ENCODE results near the gene COL24A1.
"Not testable (repeated sequence)": the region's sequence is repeated elsewhere in the genome, so short reads cannot be mapped to it uniquely, and the experiment has no call there.

The COL24A1 gene

DNA sequence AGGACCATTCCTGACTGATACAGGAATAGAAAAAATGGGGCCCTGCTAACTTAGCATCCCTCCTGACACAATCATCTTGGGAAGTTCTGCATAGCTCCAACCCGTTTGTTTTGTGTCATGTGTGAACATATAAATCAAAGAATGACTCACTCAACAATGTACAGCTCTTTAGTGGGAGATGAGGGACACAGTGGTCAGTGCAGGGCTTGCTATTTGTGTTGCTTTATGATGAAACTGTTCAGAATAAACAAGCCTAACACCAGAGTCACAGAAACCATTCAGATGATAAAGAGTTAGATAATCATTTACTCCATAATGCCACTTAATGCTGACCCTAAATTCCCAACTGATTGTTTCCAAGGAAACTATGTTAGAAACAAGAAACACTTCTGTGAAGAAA lies 294.1 kb downstream of the COL24A1 start:
- Mint-ChIP-seq H3K9me3 (peaks cover 0 to 2% of the 10 kb centered on the region in 2 donors), H3K4me1 (ENCODE audit: low read depth in 2 of 2) (no peaks in the 10 kb centered on the region), H3K4me3 (no peak overlapping the region), H3K27me3 (no peaks in the 10 kb centered on the region), H3K36me3 (ENCODE audit: insufficient read depth) (no peaks in the 10 kb centered on the region), H3K27ac (no peak overlapping the region)
- no peak for ATAC-seq (replicated peaks)
- no peak for DNase-seq

DNA sequence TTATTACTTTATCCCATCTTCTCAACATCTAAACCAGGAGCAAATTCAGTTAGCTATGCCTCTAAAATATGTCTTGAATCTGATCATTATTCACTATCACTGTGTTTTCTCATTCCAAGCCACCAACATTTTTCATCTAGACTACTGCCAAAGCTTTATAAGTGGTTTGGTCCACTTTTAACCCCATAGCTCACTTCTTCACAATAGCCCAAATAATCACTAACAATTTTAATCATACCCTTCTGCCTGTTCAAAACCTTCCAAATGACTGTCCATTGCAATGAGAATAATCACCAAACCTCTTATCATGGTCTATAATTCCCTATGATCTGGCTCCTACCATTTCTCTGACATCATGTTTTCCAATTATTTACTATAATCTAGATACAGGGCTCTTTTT lies 298.6 kb downstream of the COL24A1 start:
- Mint-ChIP-seq H3K4me1 (ENCODE audit: low read depth in 2 of 2) (no peaks in the 10 kb centered on the region), H3K4me3 (no peak overlapping the region), H3K27me3 (no peaks in the 10 kb centered on the region), H3K27ac (no peak overlapping the region), H3K9me3 (peaks cover 0 to 2% of the 10 kb centered on the region in 2 donors), H3K36me3 (ENCODE audit: insufficient read depth) (no peaks in the 10 kb centered on the region)
- no peak for ATAC-seq (replicated peaks)
- no peak for DNase-seq

DNA sequence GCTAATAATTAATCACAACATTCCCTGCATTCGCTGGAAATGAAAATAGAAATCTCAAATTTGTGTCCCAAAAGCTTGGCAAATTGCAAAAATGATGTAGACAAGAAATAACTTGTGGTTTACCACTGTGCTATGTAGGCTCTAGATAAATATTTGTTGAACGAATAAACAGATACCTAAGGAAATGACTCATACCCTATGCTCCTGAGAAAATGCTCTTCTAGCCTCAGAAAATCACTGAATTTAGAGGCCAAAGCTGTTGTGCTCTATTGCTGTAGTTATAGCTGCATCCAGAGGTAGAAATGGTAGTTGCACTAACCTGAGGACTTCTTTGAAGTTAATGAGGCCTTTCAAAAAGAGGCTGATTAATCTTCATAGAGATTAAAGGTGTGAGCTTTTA lies 306.3 kb downstream of the COL24A1 start:
- H3K4me1 Mint-ChIP-seq (ENCODE audit: low read depth in 2 of 2) = no peaks in the 10 kb centered on the region
- H3K27ac Mint-ChIP-seq = no peak overlapping the region
- ATAC-seq (replicated peaks) (no peak), DNase-seq (no peak)
- no peak overlapping the region for H3K4me3 Mint-ChIP-seq
- no peaks in the 10 kb centered on the region for H3K9me3 Mint-ChIP-seq
- H3K27me3 Mint-ChIP-seq = no peaks in the 10 kb centered on the region
- H3K36me3 Mint-ChIP-seq (ENCODE audit: insufficient read depth) = no peaks in the 10 kb centered on the region

DNA sequence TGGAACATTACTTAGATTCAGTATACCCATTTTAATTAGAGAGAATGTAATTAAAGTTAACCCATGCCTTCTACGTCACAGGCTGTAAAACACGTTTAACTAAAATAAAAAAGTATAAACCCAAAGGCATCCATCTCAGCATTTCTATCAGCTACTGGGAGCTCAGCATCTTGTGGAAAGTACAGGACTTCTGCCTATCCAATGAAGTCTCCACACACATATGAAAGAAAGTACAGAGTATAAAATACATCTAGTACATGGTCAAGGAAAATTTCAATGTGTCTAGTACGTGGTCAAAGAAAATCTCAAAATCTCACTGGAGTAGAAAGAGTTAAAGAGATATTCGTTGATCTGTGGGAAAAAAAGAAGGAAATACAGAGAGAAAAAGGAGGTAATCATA lies 306.9 kb downstream of the COL24A1 start:
- Mint-ChIP-seq H3K4me3 (no peak overlapping the region), H3K27ac (no peak overlapping the region)

DNA sequence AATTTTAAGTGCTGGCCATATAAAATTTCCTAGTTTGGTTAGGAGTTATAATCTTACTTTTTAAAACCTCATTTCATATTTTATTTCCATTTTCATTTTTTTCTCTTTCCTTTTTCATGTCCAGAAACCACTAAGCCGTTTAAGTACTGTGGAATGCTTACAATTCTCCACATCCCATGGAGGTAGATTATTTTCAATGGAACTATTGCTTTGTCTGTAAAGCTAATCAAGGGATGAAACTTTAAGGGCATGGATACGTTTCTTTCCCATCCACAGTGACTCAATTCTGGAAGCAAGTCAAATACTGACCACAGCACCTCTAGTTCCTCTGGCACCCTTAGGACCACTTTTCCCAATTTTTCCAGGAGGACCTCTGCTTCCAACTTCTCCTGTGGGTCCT lies 309.2 kb downstream of the COL24A1 start:
- H3K4me3 Mint-ChIP-seq = no peak overlapping the region
- DNase-seq = no peak
- no peak for ATAC-seq (replicated peaks)
- no peaks in the 10 kb centered on the region for H3K27me3 Mint-ChIP-seq
- no peak overlapping the region for H3K27ac Mint-ChIP-seq
- H3K4me1 Mint-ChIP-seq (ENCODE audit: low read depth in 2 of 2) = no peaks in the 10 kb centered on the region
- no peaks in the 10 kb centered on the region for H3K36me3 Mint-ChIP-seq (ENCODE audit: insufficient read depth)
- H3K9me3 Mint-ChIP-seq = no peaks in the 10 kb centered on the region

More for the DNA sequence above, 306.9 kb downstream of the COL24A1 start:
- ATAC-seq (replicated peaks) = no peak
- H3K27me3 Mint-ChIP-seq = no peaks in the 10 kb centered on the region
- H3K9me3 Mint-ChIP-seq = no peaks in the 10 kb centered on the region
- H3K36me3 Mint-ChIP-seq (ENCODE audit: insufficient read depth) = no peaks in the 10 kb centered on the region
- H3K4me1 Mint-ChIP-seq (ENCODE audit: low read depth in 2 of 2) = no peaks in the 10 kb centered on the region
- DNase-seq = no peak

DNA sequence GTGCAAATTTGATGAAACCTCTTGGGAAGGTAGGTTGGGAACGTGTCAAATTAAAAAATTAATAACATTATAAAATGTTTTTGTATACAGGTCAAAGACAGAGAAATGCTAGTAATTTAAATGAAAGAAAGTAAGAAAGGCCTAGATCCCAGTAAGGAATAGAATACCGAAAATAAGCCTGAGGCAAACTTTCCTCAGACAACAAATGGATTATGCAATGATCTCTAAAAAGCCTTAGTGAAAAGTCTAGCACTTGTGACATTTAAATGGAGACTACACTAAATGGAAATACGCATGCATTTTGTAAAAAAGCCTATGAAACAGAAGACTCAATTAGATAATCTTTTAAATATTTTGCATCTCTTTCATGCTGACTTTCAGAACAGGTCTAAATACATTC lies 309.9 kb downstream of the COL24A1 start:
- no peaks in the 10 kb centered on the region for H3K36me3 Mint-ChIP-seq (ENCODE audit: insufficient read depth)
- H3K27ac Mint-ChIP-seq = no peak overlapping the region
- H3K27me3 Mint-ChIP-seq = no peaks in the 10 kb centered on the region
- DNase-seq = no peak
- no peaks in the 10 kb centered on the region for H3K9me3 Mint-ChIP-seq
- no peaks in the 10 kb centered on the region for H3K4me1 Mint-ChIP-seq (ENCODE audit: low read depth in 2 of 2)
- ATAC-seq (replicated peaks) = no peak
- no peak overlapping the region for H3K4me3 Mint-ChIP-seq

DNA sequence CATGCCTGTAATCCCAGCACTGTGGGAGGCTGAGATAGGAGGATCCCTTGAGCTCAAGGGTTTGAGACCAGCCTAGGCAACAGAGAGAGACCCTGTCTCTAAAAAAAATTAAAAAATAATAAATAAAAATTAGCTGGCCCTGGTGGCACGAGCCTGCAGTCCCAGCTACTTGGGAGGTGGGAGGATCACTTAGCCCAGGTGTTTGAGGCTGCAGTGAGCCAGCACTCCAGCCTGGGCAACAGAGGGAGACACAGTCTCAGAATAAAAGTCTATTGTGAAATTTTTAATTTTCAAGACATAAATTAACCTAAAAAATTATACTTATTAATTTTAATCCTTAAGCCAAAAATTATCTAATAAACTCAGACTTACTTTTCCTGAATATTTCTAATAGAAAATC lies 317.1 kb downstream of the COL24A1 start:
- Mint-ChIP-seq H3K27ac (no peak overlapping the region), H3K27me3 (no peaks in the 10 kb centered on the region), H3K36me3 (ENCODE audit: insufficient read depth) (no peaks in the 10 kb centered on the region), H3K4me3 (no peak overlapping the region), H3K4me1 (ENCODE audit: low read depth in 2 of 2) (no peaks in the 10 kb centered on the region), H3K9me3 (no peaks in the 10 kb centered on the region)
- ATAC-seq (replicated peaks) = no peak
- DNase-seq = no peak

DNA sequence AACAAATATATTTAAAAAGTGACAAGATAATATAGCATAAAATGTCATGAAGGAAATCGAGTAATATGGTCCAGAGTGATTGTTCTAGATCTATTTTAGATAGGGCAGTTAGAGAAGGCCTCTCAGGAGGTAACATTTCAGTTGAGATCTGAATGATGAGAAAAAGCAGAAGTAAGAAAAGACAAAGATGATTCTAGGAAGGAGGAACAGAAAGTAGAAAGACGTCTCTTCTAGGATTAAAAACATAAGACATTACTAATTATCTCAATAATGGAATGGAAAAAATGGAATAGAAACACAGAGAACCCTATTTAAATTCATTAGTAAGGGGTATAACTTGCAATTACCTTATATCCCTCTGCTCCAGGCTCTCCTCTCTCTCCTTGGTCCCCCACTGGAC lies 318.3 kb downstream of the COL24A1 start:
- DNase-seq (no peak), ATAC-seq (replicated peaks) (no peak)
- no peak overlapping the region for H3K27ac Mint-ChIP-seq
- H3K36me3 Mint-ChIP-seq (ENCODE audit: insufficient read depth) = no peaks in the 10 kb centered on the region
- no peak overlapping the region for H3K4me3 Mint-ChIP-seq
- no peaks in the 10 kb centered on the region for H3K4me1 Mint-ChIP-seq (ENCODE audit: low read depth in 2 of 2)
- no peaks in the 10 kb centered on the region for H3K9me3 Mint-ChIP-seq
- no peaks in the 10 kb centered on the region for H3K27me3 Mint-ChIP-seq

DNA sequence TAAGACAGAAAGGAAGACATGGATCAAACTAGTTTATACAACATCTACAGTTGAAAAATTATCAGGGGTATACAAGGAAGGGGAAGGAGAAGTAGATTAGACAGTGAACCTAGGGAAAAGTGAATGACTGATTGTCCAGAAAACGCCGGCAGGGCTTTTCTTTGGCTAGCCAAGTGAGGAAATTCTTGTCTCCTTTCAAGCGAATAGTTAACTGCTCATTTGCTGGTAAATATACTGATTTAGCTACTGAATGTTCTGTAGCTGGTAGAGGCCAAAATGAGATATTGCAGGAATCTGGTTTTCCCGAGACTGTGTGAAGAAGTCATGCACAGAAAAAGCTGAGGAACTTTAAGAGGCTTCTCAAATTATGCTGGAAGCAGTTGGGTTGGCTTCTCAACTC lies 319.8 kb downstream of the COL24A1 start:
- H3K4me1 Mint-ChIP-seq (ENCODE audit: low read depth in 2 of 2) = no peaks in the 10 kb centered on the region

DNA sequence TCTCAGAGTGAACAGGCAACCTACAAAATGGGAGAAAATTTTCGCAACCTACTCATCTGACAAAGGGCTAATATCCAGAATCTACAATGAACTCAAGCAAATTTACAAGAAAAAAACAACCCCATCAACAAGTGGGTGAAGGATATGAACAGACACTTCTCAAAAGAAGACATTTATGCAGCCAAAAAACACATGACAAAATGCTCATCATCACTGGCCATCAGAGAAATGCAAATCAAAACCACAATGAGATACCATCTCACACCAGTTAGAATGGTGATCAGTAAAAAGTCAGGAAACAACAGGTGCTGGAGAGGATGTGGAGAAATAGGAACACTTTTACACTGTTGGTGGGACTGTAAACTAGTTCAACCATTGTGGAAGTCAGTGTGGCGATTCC lies 323.4 kb downstream of the COL24A1 start:
- not testable (repeated sequence) for H3K9me3 Mint-ChIP-seq; H3K4me1 Mint-ChIP-seq (ENCODE audit: low read depth in 2 of 2); H3K27me3 Mint-ChIP-seq; DNase-seq; H3K36me3 Mint-ChIP-seq (ENCODE audit: insufficient read depth); H3K27ac Mint-ChIP-seq; ATAC-seq (replicated peaks); H3K4me3 Mint-ChIP-seq

More for the DNA sequence above, 319.8 kb downstream of the COL24A1 start:
- ATAC-seq (replicated peaks) = no peak
- no peak for DNase-seq
- no peaks in the 10 kb centered on the region for H3K9me3 Mint-ChIP-seq
- H3K4me3 Mint-ChIP-seq = no peak overlapping the region
- no peaks in the 10 kb centered on the region for H3K36me3 Mint-ChIP-seq (ENCODE audit: insufficient read depth)
- H3K27me3 Mint-ChIP-seq = no peaks in the 10 kb centered on the region
- no peak overlapping the region for H3K27ac Mint-ChIP-seq

DNA sequence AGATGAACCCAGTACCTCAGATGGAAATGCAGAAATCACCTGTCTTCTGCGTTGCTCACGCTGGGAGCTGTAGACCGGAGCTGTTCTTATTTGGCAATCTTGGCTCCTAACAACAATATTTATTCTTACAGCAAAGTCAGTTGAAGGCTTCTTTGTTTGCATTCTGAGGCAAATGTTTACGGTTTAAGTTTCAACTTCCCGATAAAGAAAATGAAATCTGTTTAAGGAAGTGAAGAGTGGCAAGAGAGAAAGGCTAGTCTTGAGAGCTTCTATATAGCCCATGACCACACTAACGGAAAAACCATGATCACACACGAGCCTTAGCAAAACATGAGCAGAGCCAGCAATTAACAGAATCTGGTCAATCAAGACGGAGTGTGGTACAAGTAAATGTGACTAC lies 325.7 kb downstream of the COL24A1 start:
- Mint-ChIP-seq H3K4me1 (ENCODE audit: low read depth in 2 of 2) (no peaks in the 10 kb centered on the region), H3K27ac (no peak overlapping the region), H3K9me3 (peaks cover 0 to 3% of the 10 kb centered on the region in 2 donors), H3K36me3 (ENCODE audit: insufficient read depth) (no peaks in the 10 kb centered on the region), H3K27me3 (no peaks in the 10 kb centered on the region), H3K4me3 (no peak overlapping the region)
- ATAC-seq (replicated peaks) = no peak
- DNase-seq = no peak

DNA sequence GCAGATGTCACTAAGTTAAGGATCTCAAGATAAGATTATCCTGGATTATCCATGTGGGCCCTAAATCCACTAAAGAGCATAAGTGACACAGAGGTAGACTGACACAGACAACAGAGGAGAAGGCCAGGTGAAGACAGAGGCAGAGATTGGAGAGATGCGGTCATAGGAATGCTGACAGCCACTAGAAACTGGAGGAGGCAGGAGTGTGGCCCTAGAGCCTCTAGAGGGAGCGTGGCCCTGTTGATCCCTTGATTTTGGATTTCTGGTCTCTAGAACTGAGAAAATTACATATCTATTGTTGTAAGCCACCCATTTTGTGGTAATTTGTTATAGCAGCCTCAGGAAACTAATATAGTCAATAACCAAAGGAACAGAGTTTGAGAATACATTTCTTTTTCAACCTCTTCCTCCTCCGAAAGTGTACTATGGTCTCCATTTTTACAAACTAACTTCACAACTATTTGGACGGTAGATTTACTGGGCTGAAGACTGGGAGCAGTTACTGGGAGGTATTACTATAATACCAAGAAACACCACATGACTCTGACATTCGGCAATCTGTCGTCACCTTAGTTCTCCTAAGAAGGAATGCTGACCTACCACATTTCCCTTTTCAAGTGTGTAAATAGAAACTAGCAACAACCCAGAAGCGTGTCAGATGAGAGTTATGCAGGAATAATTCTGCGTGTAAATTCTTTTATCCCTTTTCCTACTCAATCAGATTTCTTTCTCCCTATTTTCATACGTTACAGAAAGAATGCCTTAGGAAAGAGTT lies 332.3 kb downstream of the COL24A1 start:
- ATAC-seq (replicated peaks) (no peak), DNase-seq (no peak)
- Mint-ChIP-seq H3K9me3 (peaks cover 0 to 1% of the 10 kb centered on the region in 2 donors), H3K36me3 (ENCODE audit: insufficient read depth) (no peaks in the 10 kb centered on the region), H3K4me3 (no peak overlapping the region), H3K27ac (no peak overlapping the region), H3K27me3 (no peaks in the 10 kb centered on the region), H3K4me1 (ENCODE audit: low read depth in 2 of 2) (no peaks in the 10 kb centered on the region)

DNA sequence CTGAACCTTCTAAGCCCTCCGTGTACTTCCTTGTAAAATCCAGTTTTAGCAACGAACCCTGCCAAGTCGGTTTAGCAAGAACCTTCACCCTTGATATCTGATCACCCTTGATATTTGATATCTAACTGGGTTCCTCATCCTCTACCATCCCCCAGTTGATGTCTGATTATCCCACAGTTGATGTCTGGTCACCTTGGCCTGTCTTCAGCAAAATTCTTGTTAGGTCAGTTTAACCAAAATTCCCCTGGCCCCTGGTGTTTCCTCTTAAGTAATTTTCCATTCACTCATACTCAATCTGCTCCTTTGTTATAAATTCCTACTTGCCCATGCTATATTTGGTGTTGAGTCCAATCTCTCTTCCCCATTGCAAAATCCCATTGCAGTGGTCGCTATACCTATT lies 333.9 kb downstream of the COL24A1 start:
- no peaks in the 10 kb centered on the region for H3K36me3 Mint-ChIP-seq (ENCODE audit: insufficient read depth)
- no peak for ATAC-seq (replicated peaks)
- DNase-seq = no peak
- H3K27me3 Mint-ChIP-seq = no peaks in the 10 kb centered on the region
- no peaks in the 10 kb centered on the region for H3K9me3 Mint-ChIP-seq
- H3K4me1 Mint-ChIP-seq (ENCODE audit: low read depth in 2 of 2) = no peaks in the 10 kb centered on the region
- no peak overlapping the region for H3K27ac Mint-ChIP-seq
- no peak overlapping the region for H3K4me3 Mint-ChIP-seq

DNA sequence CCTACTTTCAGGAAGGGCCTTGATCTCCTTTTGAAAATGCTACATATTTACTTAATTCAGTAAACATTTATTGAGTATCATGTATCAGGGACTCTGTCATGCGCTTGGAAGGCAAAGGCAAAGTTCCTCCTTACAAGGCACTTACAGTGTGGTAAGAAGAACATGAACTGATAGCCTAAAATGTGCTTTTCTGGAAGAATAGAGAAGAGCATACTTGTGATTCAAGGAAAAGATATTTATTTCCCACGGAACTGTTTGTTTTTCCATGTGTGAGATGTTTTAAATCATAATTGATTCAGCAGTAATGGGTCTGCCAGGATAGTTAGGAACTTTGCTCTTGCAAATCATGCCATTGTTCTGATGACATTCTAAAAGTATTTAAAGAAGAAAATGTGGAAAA lies 338.2 kb downstream of the COL24A1 start:
- H3K9me3 Mint-ChIP-seq = no peaks in the 10 kb centered on the region
- DNase-seq (no peak), ATAC-seq (replicated peaks) (no peak)
- no peaks in the 10 kb centered on the region for H3K36me3 Mint-ChIP-seq (ENCODE audit: insufficient read depth)
- H3K27ac Mint-ChIP-seq = no peak overlapping the region
- no peaks in the 10 kb centered on the region for H3K27me3 Mint-ChIP-seq
- no peaks in the 10 kb centered on the region for H3K4me1 Mint-ChIP-seq (ENCODE audit: low read depth in 2 of 2)
- H3K4me3 Mint-ChIP-seq = no peak overlapping the region

DNA sequence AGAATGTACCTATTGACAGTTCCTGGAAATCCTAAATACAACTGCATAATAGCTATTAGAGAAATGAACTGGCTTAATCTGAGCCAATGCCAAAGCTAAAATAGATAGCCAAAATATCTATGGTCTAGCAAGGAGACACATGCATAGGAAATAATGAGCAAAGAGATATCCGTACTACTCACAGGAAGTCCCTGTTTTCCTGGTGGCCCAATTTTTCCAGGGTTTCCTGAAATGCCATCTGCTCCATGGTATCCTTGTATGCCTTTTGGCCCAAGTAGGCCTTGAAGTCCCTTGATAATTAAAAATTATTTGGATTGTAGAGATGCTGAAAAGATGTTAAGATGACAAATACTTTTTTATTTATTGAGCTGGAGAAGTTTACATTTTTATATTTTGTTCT lies 340.0 kb downstream of the COL24A1 start:
- no peaks in the 10 kb centered on the region for H3K36me3 Mint-ChIP-seq (ENCODE audit: insufficient read depth)
- ATAC-seq (replicated peaks) (no peak), DNase-seq (no peak)
- H3K4me1 Mint-ChIP-seq (ENCODE audit: low read depth in 2 of 2) = no peaks in the 10 kb centered on the region
- no peaks in the 10 kb centered on the region for H3K27me3 Mint-ChIP-seq
- H3K4me3 Mint-ChIP-seq = no peak overlapping the region
- H3K27ac Mint-ChIP-seq = no peak overlapping the region
- H3K9me3 Mint-ChIP-seq = peaks cover 0 to 4% of the 10 kb centered on the region in 2 donors
